RWPE2 (cell line): ENCODE results near the gene MALRD1.

Source experiments
- ATAC-seq: fragments of 200-7000 bp; cut with Tn5 transposase; 3 replicates; pipeline ENCODE4 v1.9.1; 2021; ENCODE audit warnings: low read depth
- DNase-seq: peaks from one replicate; pipeline ENCODE4 v3.0.0-alpha.2; 2020; ENCODE audit warnings: low spot score
- H3K27ac ChIP-seq: fragments of 450-650 bp; 2 replicates; pipeline ENCODE4 v1.5.1; 2017; ENCODE audit warnings: mild to moderate bottlenecking; ENCODE audit not compliant: poor library complexity, severe bottlenecking
- H3K27me3 ChIP-seq: fragments of 250-450 bp; sonication (Bioruptor Pico); 2 replicates; pipeline ENCODE4 v1.5.1; 2021; ENCODE audit warnings: mild to moderate bottlenecking, moderate library complexity; ENCODE audit not compliant: insufficient read depth, poor library complexity, severe bottlenecking
- H3K36me3 ChIP-seq: fragments of 250-450 bp; sonication (Bioruptor Pico); 2 replicates; pipeline ENCODE4 v1.5.1; 2020; ENCODE audit warnings: low read depth, mild to moderate bottlenecking, moderate library complexity
- H3K4me1 ChIP-seq: fragments of 250-450 bp; sonication (Bioruptor Pico); 2 replicates; pipeline ENCODE4 v1.5.1; 2021; ENCODE audit warnings: mild to moderate bottlenecking, moderate library complexity; ENCODE audit not compliant: insufficient read depth, poor library complexity, severe bottlenecking
- H3K4me3 ChIP-seq: fragments of 250-450 bp; sonication (Bioruptor Pico); 2 replicates; pipeline ENCODE4 v1.5.1; 2021; ENCODE audit warnings: mild to moderate bottlenecking, moderate library complexity; ENCODE audit not compliant: severe bottlenecking
- H3K9me3 ChIP-seq: fragments of 250-450 bp; sonication (Bioruptor Pico); 2 replicates; pipeline ENCODE4 v1.5.1; 2021; ENCODE audit warnings: mild to moderate bottlenecking, moderate library complexity; ENCODE audit not compliant: severe bottlenecking
- TF ChIP-seq, protein P1 (sequence below): fragments of 450-650 bp; IDR thresholded peaks from one replicate; pipeline ENCODE4 v1.5.1; 2017; ENCODE audit warnings: mild to moderate bottlenecking, moderate library complexity; ENCODE audit not compliant: poor library complexity, severe bottlenecking

The MALRD1 gene

GRCh38 chr10:19461588-19461987 is 413.0 kb downstream of the MALRD1 start:
- no peaks in the 10 kb centered on the region for H3K27me3 ChIP-seq
- TF ChIP-seq, protein P1, sequence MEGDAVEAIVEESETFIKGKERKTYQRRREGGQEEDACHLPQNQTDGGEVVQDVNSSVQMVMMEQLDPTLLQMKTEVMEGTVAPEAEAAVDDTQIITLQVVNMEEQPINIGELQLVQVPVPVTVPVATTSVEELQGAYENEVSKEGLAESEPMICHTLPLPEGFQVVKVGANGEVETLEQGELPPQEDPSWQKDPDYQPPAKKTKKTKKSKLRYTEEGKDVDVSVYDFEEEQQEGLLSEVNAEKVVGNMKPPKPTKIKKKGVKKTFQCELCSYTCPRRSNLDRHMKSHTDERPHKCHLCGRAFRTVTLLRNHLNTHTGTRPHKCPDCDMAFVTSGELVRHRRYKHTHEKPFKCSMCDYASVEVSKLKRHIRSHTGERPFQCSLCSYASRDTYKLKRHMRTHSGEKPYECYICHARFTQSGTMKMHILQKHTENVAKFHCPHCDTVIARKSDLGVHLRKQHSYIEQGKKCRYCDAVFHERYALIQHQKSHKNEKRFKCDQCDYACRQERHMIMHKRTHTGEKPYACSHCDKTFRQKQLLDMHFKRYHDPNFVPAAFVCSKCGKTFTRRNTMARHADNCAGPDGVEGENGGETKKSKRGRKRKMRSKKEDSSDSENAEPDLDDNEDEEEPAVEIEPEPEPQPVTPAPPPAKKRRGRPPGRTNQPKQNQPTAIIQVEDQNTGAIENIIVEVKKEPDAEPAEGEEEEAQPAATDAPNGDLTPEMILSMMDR: no peak
- no peaks in the 10 kb centered on the region for H3K9me3 ChIP-seq
- H3K4me3 ChIP-seq: no peak overlapping the region
- no peaks in the 10 kb centered on the region for H3K36me3 ChIP-seq
- ATAC-seq (no peak), DNase-seq (no peak)
- H3K27ac ChIP-seq: no peak overlapping the region
- H3K4me1 ChIP-seq: no peaks in the 10 kb centered on the region

DNA sequence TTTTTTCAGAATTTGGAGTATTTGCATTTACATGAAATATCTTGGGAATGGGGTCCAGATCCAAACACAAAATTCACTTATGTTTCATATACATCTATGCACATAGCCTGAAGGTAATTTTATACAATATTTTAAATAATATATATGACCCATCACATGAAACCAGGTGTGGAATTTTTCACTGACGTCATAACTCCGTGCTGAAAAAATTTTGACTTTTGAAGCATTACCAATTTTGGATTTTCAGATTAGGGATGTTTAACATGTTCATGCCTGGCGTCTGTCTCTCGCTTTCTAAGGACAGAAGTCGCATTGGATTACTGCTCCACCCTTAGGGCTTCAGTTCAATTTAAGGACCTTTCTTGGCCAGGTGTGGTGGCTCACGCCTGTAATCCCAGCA is 418.1 kb downstream of the MALRD1 start:
- no peak overlapping the region for H3K4me3 ChIP-seq
- no peaks in the 10 kb centered on the region for H3K4me1 ChIP-seq
- H3K27me3 ChIP-seq: no peaks in the 10 kb centered on the region
- H3K36me3 ChIP-seq: no peaks in the 10 kb centered on the region
- TF ChIP-seq, protein P1: no peak
- no peak for DNase-seq
- no peak for ATAC-seq
- H3K9me3 ChIP-seq: no peaks in the 10 kb centered on the region
- H3K27ac ChIP-seq: no peak overlapping the region

GRCh38 chr10:19468413-19468812 is 419.8 kb downstream of the MALRD1 start:
- TF ChIP-seq, protein P1: no peak
- Histone ChIP-seq H3K4me1 (no peaks in the 10 kb centered on the region), H3K27me3 (no peaks in the 10 kb centered on the region), H3K4me3 (no peak overlapping the region), H3K36me3 (no peaks in the 10 kb centered on the region), H3K9me3 (no peaks in the 10 kb centered on the region), H3K27ac (no peak overlapping the region)
- DNase-seq (no peak), ATAC-seq (no peak)

- DNase-seq (no peak), ATAC-seq (no peak)
- no peak overlapping the region for H3K4me3 ChIP-seq
- no peaks in the 10 kb centered on the region for H3K9me3 ChIP-seq
- no peaks in the 10 kb centered on the region for H3K27me3 ChIP-seq
- no peaks in the 10 kb centered on the region for H3K36me3 ChIP-seq
- TF ChIP-seq, protein P1: no peak
- no peak overlapping the region for H3K27ac ChIP-seq
- H3K4me1 ChIP-seq: no peaks in the 10 kb centered on the region
Observed at GRCh38 chr10:19469521-19469920, 420.9 kb downstream of the MALRD1 start.

DNA sequence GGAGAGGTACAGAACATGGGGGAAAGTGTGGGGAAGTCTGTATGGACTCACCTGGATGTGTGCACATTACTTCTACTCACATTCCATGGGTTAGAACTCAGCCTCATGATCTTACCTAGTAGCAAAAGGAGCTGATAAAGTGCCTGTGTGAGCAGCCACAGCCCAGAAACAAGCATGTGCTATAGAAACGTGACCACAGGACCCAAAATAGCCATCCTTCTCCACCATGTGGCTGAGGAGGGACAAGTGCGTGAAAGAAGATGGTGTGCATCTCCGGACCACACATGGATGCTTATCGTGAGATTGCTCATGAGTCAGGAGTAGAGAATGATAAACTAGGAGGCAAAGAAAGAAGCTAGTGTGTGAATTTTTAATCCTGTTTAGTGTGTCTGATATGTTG is 431.3 kb downstream of the MALRD1 start:
- TF ChIP-seq, protein P1: no peak
- ATAC-seq (no peak), DNase-seq (no peak)
- Histone ChIP-seq H3K27me3 (no peaks in the 10 kb centered on the region), H3K4me3 (no peak overlapping the region), H3K4me1 (no peaks in the 10 kb centered on the region), H3K36me3 (no peaks in the 10 kb centered on the region), H3K9me3 (no peaks in the 10 kb centered on the region), H3K27ac (no peak overlapping the region)
